BLaER1 treated with 17β-estradiol and CSF1 and Interleukin-3, amounts not matched to agents 10 nM and 100 nM (cell line): ENCODE results near the gene LMTK3.
A peak's percentile ranks its signal among the peaks of the same experiment; 100 is the strongest.

Experiments used
- H3K27ac ChIP-seq, 11 experiments: shearing (Covaris generic); formaldehyde crosslinking; 2 replicates each; pipeline ENCODE4 v1.8.1; 2022
- H3K27me3 ChIP-seq, 11 experiments: shearing (Covaris generic); formaldehyde crosslinking; 2 replicates each; pipeline ENCODE4 v1.8.1; 2022
- H3K36me3 ChIP-seq, 11 experiments: shearing (Covaris generic); formaldehyde crosslinking; 2 replicates each; pipeline ENCODE4 v1.8.1; 2022
- H3K4me1 ChIP-seq, 10 experiments: shearing (Covaris generic); formaldehyde crosslinking; 2 replicates each; pipeline ENCODE4 v1.8.1; 2022
- H3K4me2 ChIP-seq, 11 experiments: shearing (Covaris generic); formaldehyde crosslinking; 2 replicates each; pipeline ENCODE4 v1.8.1; 2022
- H3K4me3 ChIP-seq, 10 experiments: shearing (Covaris generic); formaldehyde crosslinking; 2 replicates each; pipeline ENCODE4 v1.8.1; 2022
- H3K9ac ChIP-seq, 11 experiments: shearing (Covaris generic); formaldehyde crosslinking; 2 replicates each; pipeline ENCODE4 v1.8.1; 2022
- H3K9me3 ChIP-seq, 11 experiments: shearing (Covaris generic); formaldehyde crosslinking; replicated peaks in 1 of 11; 2 replicates each; pipeline ENCODE4 v1.8.1; 2022
- H4K20me1 ChIP-seq, 11 experiments: shearing (Covaris generic); formaldehyde crosslinking; 2 replicates each; pipeline ENCODE4 v1.8.1; 2022
- Cebpa-rat ChIP-seq, 11 experiments: shearing (Covaris generic); IDR thresholded peaks; 2 replicates each; pipeline ENCODE4 v1.8.1; 2022

The LMTK3 gene

GRCh38 chr19:48510421-48511268 is 990 bp downstream of the LMTK3 start:
- Histone ChIP-seq H3K4me2 (peak overlapping the region; percentile 78 to 93 (median 85)), H3K4me3 (peak overlapping the region; percentile 28 to 66 (median 48); a peak in 18 of 20 replicates), H3K27ac (no peak overlapping the region), H3K36me3 (no peaks in the 10 kb centered on the region), H3K9me3 (no peaks in the 10 kb centered on the region), H3K4me1 (peaks cover 5 to 39% (median 32%) of the 10 kb centered on the region in 10 experiments; a peak in 17 of 20 replicates), H3K27me3 (peaks cover 3 to 21% (median 11%) of the 10 kb centered on the region in 11 experiments; a peak in 13 of 22 replicates), H3K9ac (peak overlapping the region in 6 of 11 experiments; percentile 43 to 66 (median 55); a peak in 9 of 22 replicates), H4K20me1 (no peaks in the 10 kb centered on the region)
- TF ChIP-seq Cebpa-rat (IDR thresholded peaks at IDR 0.05), result no peak

GRCh38 chr19:48509467-48510194 is 2.0 kb downstream of the LMTK3 start:
- TF ChIP-seq Cebpa-rat (IDR thresholded peaks at IDR 0.05), result no peak
- Histone ChIP-seq H3K9me3 (no peaks in the 10 kb centered on the region), H3K4me3 (no peak overlapping the region), H3K27me3 (peaks cover 3 to 21% (median 11%) of the 10 kb centered on the region in 11 experiments; a peak in 13 of 22 replicates), H3K9ac (no peak overlapping the region), H3K4me1 (peaks cover 5 to 39% (median 32%) of the 10 kb centered on the region in 10 experiments; a peak in 17 of 20 replicates), H3K4me2 (peak overlapping the region in 9 of 11 experiments; percentile 78 to 92 (median 85); a peak in 11 of 22 replicates), H3K27ac (no peak overlapping the region), H3K36me3 (no peaks in the 10 kb centered on the region), H4K20me1 (no peaks in the 10 kb centered on the region)

- H3K27ac ChIP-seq, result no peak overlapping the region
- H3K36me3 ChIP-seq, result no peaks in the 10 kb centered on the region
- no peak for TF ChIP-seq Cebpa-rat (IDR thresholded peaks at IDR 0.05)
- H3K4me2 ChIP-seq, result no peak overlapping the region
- H3K9ac ChIP-seq, result no peak overlapping the region
- H3K9me3 ChIP-seq, result no peaks in the 10 kb centered on the region
- no peaks in the 10 kb centered on the region for H4K20me1 ChIP-seq
- peaks cover 5 to 39% (median 31%) of the 10 kb centered on the region in 10 experiments; a peak in 17 of 20 replicates for H3K4me1 ChIP-seq
- H3K27me3 ChIP-seq, result peaks cover 3 to 21% (median 11%) of the 10 kb centered on the region in 11 experiments; a peak in 13 of 22 replicates
- H3K4me3 ChIP-seq, result no peak overlapping the region
These were observed 2.8 kb downstream of the LMTK3 start for GRCh38 chr19:48508729-48509411.

GRCh38 chr19:48507911-48508439 is 3.7 kb downstream of the LMTK3 start:
- Histone ChIP-seq H3K4me1 (peaks cover 4 to 42% (median 34%) of the 10 kb centered on the region in 10 experiments; a peak in 17 of 20 replicates), H3K4me3 (no peak overlapping the region), H4K20me1 (no peaks in the 10 kb centered on the region; a peak in 1 of 22 replicates), H3K4me2 (no peak overlapping the region), H3K27me3 (peaks cover 3 to 21% (median 11%) of the 10 kb centered on the region in 11 experiments; a peak in 13 of 22 replicates), H3K36me3 (no peaks in the 10 kb centered on the region), H3K9ac (no peak overlapping the region), H3K27ac (no peak overlapping the region), H3K9me3 (no peaks in the 10 kb centered on the region)
- no peak for TF ChIP-seq Cebpa-rat (IDR thresholded peaks at IDR 0.05)

- H3K9ac ChIP-seq, result no peak overlapping the region
- no peak for TF ChIP-seq Cebpa-rat (IDR thresholded peaks at IDR 0.05)
- H3K27ac ChIP-seq, result no peak overlapping the region
These were observed 5.4 kb downstream of the LMTK3 start for GRCh38 chr19:48506138-48506733.

GRCh38 chr19:48502350-48503018 is 9.2 kb downstream of the LMTK3 start:
- H3K4me3 ChIP-seq, result peak overlapping the region in 2 of 10 experiments; percentile 38; a peak in 3 of 20 replicates
- H3K9me3 ChIP-seq, result no peaks in the 10 kb centered on the region
- H3K36me3 ChIP-seq, result no peaks in the 10 kb centered on the region
- no peak for TF ChIP-seq Cebpa-rat (IDR thresholded peaks at IDR 0.05)
- H3K27ac ChIP-seq, result peak overlapping the region in 1 of 11 experiments; percentile 18; a peak in 1 of 22 replicates
- H3K9ac ChIP-seq, result 0 out of 22 replicates have a peak overlapping the region, but pooled peaks of 2 of the 11 experiments have one; percentile 33
- peaks cover 23 to 58% (median 46%) of the 10 kb centered on the region in 10 experiments for H3K4me1 ChIP-seq
- peaks cover 0 to 16% (median 0%) of the 10 kb centered on the region in 11 experiments; a peak in 11 of 22 replicates for H4K20me1 ChIP-seq
- H3K27me3 ChIP-seq, result peaks cover 33 to 39% (median 37%) of the 10 kb centered on the region in 11 experiments
- peak overlapping the region; percentile 39 to 80 (median 65); a peak in 21 of 22 replicates for H3K4me2 ChIP-seq

More at GRCh38 chr19:48506138-48506733, 5.4 kb downstream of the LMTK3 start:
- H3K9me3 ChIP-seq, result no peaks in the 10 kb centered on the region
- H3K4me1 ChIP-seq, result peaks cover 5 to 44% (median 36%) of the 10 kb centered on the region in 10 experiments
- no peaks in the 10 kb centered on the region for H3K36me3 ChIP-seq
- H4K20me1 ChIP-seq, result peaks cover 0 to 6% (median 0%) of the 10 kb centered on the region in 11 experiments; a peak in 3 of 22 replicates
- no peak overlapping the region for H3K4me3 ChIP-seq
- no peak overlapping the region for H3K4me2 ChIP-seq
- peaks cover 0 to 6% (median 0%) of the 10 kb centered on the region in 11 experiments; a peak in 9 of 22 replicates for H3K27me3 ChIP-seq

- no peaks in the 10 kb centered on the region for H3K9me3 ChIP-seq
- H3K4me2 ChIP-seq, result peak overlapping the region; percentile 58 to 98 (median 88)
- peak overlapping the region in 9 of 10 experiments; percentile 19 to 58 (median 42); a peak in 14 of 20 replicates for H3K4me3 ChIP-seq
- peak overlapping the region in 8 of 11 experiments; percentile 23 to 60 (median 48); a peak in 14 of 22 replicates for H3K27ac ChIP-seq
- peaks cover 30 to 64% (median 52%) of the 10 kb centered on the region in 10 experiments for H3K4me1 ChIP-seq
- H3K27me3 ChIP-seq, result peaks cover 40 to 46% (median 44%) of the 10 kb centered on the region in 11 experiments
- peaks cover 0 to 24% (median 2%) of the 10 kb centered on the region in 11 experiments; a peak in 11 of 22 replicates for H4K20me1 ChIP-seq
- no peaks in the 10 kb centered on the region for H3K36me3 ChIP-seq
- H3K9ac ChIP-seq, result peak overlapping the region in 7 of 11 experiments; percentile 3 to 48 (median 44); a peak in 8 of 22 replicates
- no peak for TF ChIP-seq Cebpa-rat (IDR thresholded peaks at IDR 0.05)
These were observed 9.9 kb downstream of the LMTK3 start for GRCh38 chr19:48501494-48502349.
